SK-N-SH (cell line): ENCODE data around the gene LRIT2. TPM values are rescaled to one million over a fixed set of nuclear protein-coding genes. Genes with fewer than 3 reads are reported as not detected.
"Not testable (repeated sequence)": the region's sequence is repeated elsewhere in the genome, so short reads cannot be mapped to it uniquely, and the experiment has no call there.

ENCODE experiments used
- CTCF ChIA-PET: fragments of 300-600, 350-600 bp; formaldehyde crosslinking; extraction: SDS; loops from one replicate; lab custom pipeline; 2021; lab: Yijun Ruan, JAX
- POLR2A ChIA-PET: fragments of 350-600 bp; sonication (Branson Sonifier 250); formaldehyde crosslinking; extraction: SDS; loops from one replicate; lab custom pipeline; 2020; ENCODE audit warnings: antibody characterized with exemption, inconsistent platforms; lab: Yijun Ruan, JAX
- DNase-seq: peaks from one replicate; pipeline ENCODE4 v3.0.0; 2012
- H2AFZ ChIP-seq: fragments of 200-600 bp; sonication (generic); 2 replicates; pipeline ENCODE4 v1.8.1; 2016; ENCODE audit warnings: antibody characterized with exemption, mild to moderate bottlenecking, low read depth
- H3F3A ChIP-seq: fragments of 200-600 bp; sonication (generic); replicated peaks from 2 replicates; pipeline ENCODE3; 2016; ENCODE audit warnings: antibody characterized with exemption, mild to moderate bottlenecking; ENCODE audit not compliant: insufficient read depth
- H3K27ac ChIP-seq, 2 experiments: fragments of 200-500 bp in 1 of 2; fragments of 200-600 bp in 1 of 2; sonication (Bioruptor generic) in 1 of 2; sonication (generic), shearing (Covaris generic) in 1 of 2; 2 replicates each; pipeline versions ENCODE4 v1.5.1 to v1.6.1; 2014 to 2016; ENCODE audit warnings: low read depth in 2 of 2, inconsistent platforms in 1 of 2, low read length in 1 of 2, mild to moderate bottlenecking in 1 of 2, mixed read lengths in 1 of 2
- H3K27me3 ChIP-seq: fragments of 200-600 bp; sonication (generic), shearing (Covaris generic); 2 replicates; pipeline ENCODE4 v1.6.1; 2016; ENCODE audit warnings: mixed run types; ENCODE audit not compliant: insufficient read depth
- H3K36me3 ChIP-seq, 2 experiments: fragments of 200-500 bp in 1 of 2; fragments of 200-600 bp in 1 of 2; sonication (Bioruptor generic) in 1 of 2; sonication (generic) in 1 of 2; replicated peaks in 1 of 2; 2 replicates each; pipeline versions ENCODE3 to v1.5.1; 2014 to 2016; ENCODE audit warnings: low read length in 1 of 2, mild to moderate bottlenecking in 1 of 2; ENCODE audit not compliant: insufficient read depth in 2 of 2, control insufficient read depth in 1 of 2
- H3K4me1 ChIP-seq, 2 experiments: fragments of 200-500 bp in 1 of 2; fragments of 200-600 bp in 1 of 2; sonication (Bioruptor generic) in 1 of 2; sonication (generic), shearing (Covaris generic) in 1 of 2; 2 replicates each; pipeline versions ENCODE4 v1.5.1 to v1.6.1; 2014 to 2016; ENCODE audit warnings: low read depth in 1 of 2, low read length in 1 of 2, mixed run types in 1 of 2; ENCODE audit not compliant: insufficient read depth in 2 of 2, control insufficient read depth in 1 of 2
- H3K4me2 ChIP-seq: fragments of 200-600 bp; sonication (generic), shearing (Covaris generic); 2 replicates; pipeline ENCODE4 v1.6.1; 2017; ENCODE audit warnings: mixed run types
- H3K4me3 ChIP-seq, 2 experiments: fragments of 200-500 bp in 1 of 2; fragments of 200-600 bp in 1 of 2; sonication (Bioruptor generic) in 1 of 2; sonication (generic), shearing (Covaris generic) in 1 of 2; 2 replicates each; pipeline versions ENCODE4 v1.5.1 to v1.8.1; 2014 to 2016; ENCODE audit warnings: low read depth in 2 of 2, inconsistent platforms in 1 of 2, low read length in 1 of 2, mild to moderate bottlenecking in 1 of 2, mixed read lengths in 1 of 2, moderate library complexity in 1 of 2
- H3K79me2 ChIP-seq: fragments of 200-600 bp; sonication (generic); 2 replicates; pipeline ENCODE4 v1.8.1; 2017; ENCODE audit warnings: mild to moderate bottlenecking; ENCODE audit not compliant: insufficient read depth
- H3K9ac ChIP-seq: fragments of 200-600 bp; sonication (generic); 2 replicates; pipeline ENCODE4 v1.6.1; 2017; ENCODE audit warnings: mixed run types
- H3K9me2 ChIP-seq: fragments of 200-600 bp; sonication (generic); 2 replicates; pipeline ENCODE4 v1.6.1; 2017; ENCODE audit warnings: mixed run types
- H3K9me3 ChIP-seq: fragments of 200-600 bp; sonication (generic); 2 replicates; pipeline ENCODE4 v1.6.1; 2017; ENCODE audit warnings: mixed run types, mild to moderate bottlenecking, moderate library complexity
- H4K20me1 ChIP-seq: fragments of 200-600 bp; sonication (generic); 2 replicates; pipeline ENCODE4 v1.6.1; 2017; ENCODE audit warnings: mild to moderate bottlenecking, mixed run types; ENCODE audit not compliant: insufficient read depth
- WGBS: methylation state at CpG from one replicate; pipeline ENCODE4 v1.1.6; 2017; ENCODE audit warnings: low lambda C conversion rate; 5-methylcytosine and 5-hydroxymethylcytosine counted together
- polyA plus RNA-seq, 3 experiments: library from polyadenylated mRNA; depleted of rRNA; stranded (reverse); fragments of >200 nt; gene quantifications; 2 replicates each; pipeline ENCODE4 v1.2.3, GENCODE V29; 2012

LRIT2 gene
- polyA plus RNA-seq, 1 of the 3 experiments (the other 2 are of a cell fraction), result not detected

DNA sequence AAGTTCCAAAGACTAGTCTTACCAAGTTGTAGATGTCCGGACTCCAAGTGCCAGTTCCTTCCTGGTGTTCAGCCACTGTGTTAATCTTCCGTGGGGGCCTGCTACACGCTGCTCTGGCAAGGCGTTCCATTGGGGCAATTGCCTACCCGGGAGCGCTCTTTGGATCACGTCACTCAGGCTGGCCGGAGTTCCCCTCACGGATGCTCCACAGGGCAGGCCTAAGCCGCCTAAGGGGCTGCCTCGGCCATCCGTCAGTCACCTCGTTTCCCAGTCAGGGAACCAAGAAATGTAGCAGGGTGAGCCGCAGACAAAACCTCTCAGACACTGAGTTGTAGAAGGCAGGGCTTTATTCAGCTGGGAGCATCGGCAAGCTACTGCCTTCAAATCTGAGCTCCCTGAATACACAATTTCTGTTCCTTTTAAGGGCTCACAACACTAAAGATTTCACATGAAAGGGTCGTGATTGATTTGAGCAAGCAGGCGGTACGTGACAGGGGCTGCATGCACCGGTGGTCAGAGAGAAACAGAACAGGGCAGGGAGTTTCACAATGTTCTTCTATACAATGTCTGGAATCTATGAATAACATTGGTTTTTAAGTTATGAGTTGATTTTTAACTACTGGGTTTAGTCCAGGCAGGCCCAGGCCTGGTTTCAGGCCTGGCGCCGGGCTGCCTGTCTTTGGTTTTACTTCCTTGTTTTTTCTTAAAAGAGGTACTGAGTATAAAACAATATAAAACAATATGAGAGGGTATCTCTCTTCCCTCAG is 53.5 kb downstream of the LRIT2 start:
- H3K9me3 ChIP-seq, H3K27me3 ChIP-seq, H3F3A ChIP-seq, H3K36me3 ChIP-seq, H3K9me2 ChIP-seq, H2AFZ ChIP-seq, H3K4me3 ChIP-seq, H3K9ac ChIP-seq, POLR2A ChIA-PET, H3K79me2 ChIP-seq, H3K4me1 ChIP-seq, H3K4me2 ChIP-seq, DNase-seq, H3K27ac ChIP-seq, H4K20me1 ChIP-seq, CTCF ChIA-PET: not testable (repeated sequence)
- WGBS, result 67% methylated on average over 8 of the region's 21 CpGs

DNA sequence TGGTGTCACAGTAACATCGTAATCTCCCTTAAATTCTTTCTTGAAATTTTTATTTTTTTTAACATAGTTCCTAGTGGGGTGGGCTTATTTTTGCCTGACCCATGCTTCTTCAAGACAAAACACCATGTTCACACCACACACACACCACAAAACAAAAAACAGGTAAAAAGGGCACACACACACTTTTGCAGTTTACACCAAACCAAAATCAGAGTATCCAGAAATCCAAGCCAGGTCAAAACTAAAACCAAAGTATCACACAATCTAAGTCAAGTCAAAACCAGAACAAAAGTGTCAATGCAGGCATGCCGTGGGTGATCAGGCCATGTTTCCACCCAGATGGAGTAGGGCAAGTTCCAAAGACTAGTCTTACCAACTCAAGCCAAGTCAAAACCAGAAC is 54.1 kb downstream of the LRIT2 start:
- H3K9ac ChIP-seq, H3K4me2 ChIP-seq, H3K27ac ChIP-seq, H3K36me3 ChIP-seq, POLR2A ChIA-PET, H4K20me1 ChIP-seq, H3K9me2 ChIP-seq, H3F3A ChIP-seq, H3K4me3 ChIP-seq, H3K79me2 ChIP-seq, DNase-seq, H3K9me3 ChIP-seq, CTCF ChIA-PET, H3K27me3 ChIP-seq, H2AFZ ChIP-seq, H3K4me1 ChIP-seq: not testable (repeated sequence)
- 28% methylated on average over 2 of the region's 2 CpGs for WGBS

Other genes starting within 250 kb of the LRIT2 start
- 113 and 172 TPM in 2 replicates for gene GHITM, start 86.0 kb downstream of the LRIT2 start, polyA plus RNA-seq (2012; rRNA removed)
- gene GPR15LG, start 51.7 kb downstream of the LRIT2 start, polyA plus RNA-seq (2012; rRNA removed), result not detected in 2 replicates
- 0.02 and 0.05 TPM in 2 replicates for gene CDHR1, start 31.0 kb downstream of the LRIT2 start, polyA plus RNA-seq (2012; rRNA removed)
- gene LRIT1, start 16.0 kb upstream of the LRIT2 start, polyA plus RNA-seq (2012; rRNA removed), result not detected in 2 replicates
- not detected in 2 replicates for gene RGR, start 19.5 kb upstream of the LRIT2 start, polyA plus RNA-seq (2012; rRNA removed)
- gene CCSER2, start 103.0 kb upstream of the LRIT2 start, polyA plus RNA-seq (2012; rRNA removed), result 8.5 and 12.2 TPM in 2 replicates